Nephron progenitor cell (in vitro differentiated cells): ENCODE measurements around the gene CMYA5.

Experiments used
- DNase-seq: peaks from one replicate; pipeline ENCODE4 v3.0.0; 2021
- H3K27ac Mint-ChIP-seq: 2 replicates; pipeline ENCODE4 v1.8.0; 2021; ENCODE audit warnings: mild to moderate bottlenecking, moderate library complexity, mixed read lengths
- H3K27me3 Mint-ChIP-seq: 2 replicates; pipeline ENCODE4 v1.8.0; 2021; ENCODE audit warnings: mild to moderate bottlenecking, low read depth, mixed read lengths; ENCODE audit not compliant: poor library complexity
- H3K36me3 Mint-ChIP-seq: 2 replicates; pipeline ENCODE4 v1.8.0; 2021; ENCODE audit warnings: low read depth, mixed read lengths
- H3K4me1 Mint-ChIP-seq: 2 replicates; pipeline ENCODE4 v1.8.0; 2021; ENCODE audit warnings: mixed read lengths
- H3K4me3 Mint-ChIP-seq: 2 replicates; pipeline ENCODE4 v1.8.0; 2021; ENCODE audit warnings: mild to moderate bottlenecking, moderate library complexity, mixed read lengths
- H3K9me3 Mint-ChIP-seq: 2 replicates; pipeline ENCODE4 v1.8.0; 2021; ENCODE audit warnings: mild to moderate bottlenecking, moderate library complexity, mixed read lengths
- TF ChIP-seq, protein P1 (sequence below): fragments of 200-600 bp; sonication (generic); IDR thresholded peaks from 2 replicates; pipeline ENCODE4 v1.5.0; 2021; ENCODE audit warnings: antibody characterized with exemption

Gene CMYA5

DNA sequence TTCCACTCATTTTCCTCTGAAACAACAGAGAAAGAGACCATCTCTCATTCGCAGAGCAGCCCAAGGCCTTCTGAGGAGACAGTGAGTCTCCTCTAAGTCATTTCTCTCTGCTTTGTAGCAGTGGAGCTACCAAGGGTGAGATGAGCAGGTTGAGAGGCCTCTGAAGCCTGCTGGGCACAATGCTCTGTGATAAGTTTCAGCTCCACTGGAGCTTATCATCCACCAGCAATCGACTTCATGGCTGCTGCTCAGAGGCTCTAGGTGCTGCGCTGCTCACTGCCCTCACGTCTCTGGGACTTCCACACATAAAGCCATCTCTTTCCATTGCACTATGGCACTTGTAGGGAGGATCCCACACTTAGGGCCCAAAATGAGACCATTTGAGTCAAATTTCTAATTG, 96.3 kb downstream of the CMYA5 start:
- Mint-ChIP-seq H3K27me3 (peaks cover 5% of the 10 kb centered on the region), H3K36me3 (peaks cover 45% of the 10 kb centered on the region), H3K4me3 (peak overlapping the region; percentile 86), H3K27ac (no peak overlapping the region), H3K4me1 (peaks cover 29% of the 10 kb centered on the region), H3K9me3 (peaks cover 36% of the 10 kb centered on the region)
- TF ChIP-seq, protein P1, sequence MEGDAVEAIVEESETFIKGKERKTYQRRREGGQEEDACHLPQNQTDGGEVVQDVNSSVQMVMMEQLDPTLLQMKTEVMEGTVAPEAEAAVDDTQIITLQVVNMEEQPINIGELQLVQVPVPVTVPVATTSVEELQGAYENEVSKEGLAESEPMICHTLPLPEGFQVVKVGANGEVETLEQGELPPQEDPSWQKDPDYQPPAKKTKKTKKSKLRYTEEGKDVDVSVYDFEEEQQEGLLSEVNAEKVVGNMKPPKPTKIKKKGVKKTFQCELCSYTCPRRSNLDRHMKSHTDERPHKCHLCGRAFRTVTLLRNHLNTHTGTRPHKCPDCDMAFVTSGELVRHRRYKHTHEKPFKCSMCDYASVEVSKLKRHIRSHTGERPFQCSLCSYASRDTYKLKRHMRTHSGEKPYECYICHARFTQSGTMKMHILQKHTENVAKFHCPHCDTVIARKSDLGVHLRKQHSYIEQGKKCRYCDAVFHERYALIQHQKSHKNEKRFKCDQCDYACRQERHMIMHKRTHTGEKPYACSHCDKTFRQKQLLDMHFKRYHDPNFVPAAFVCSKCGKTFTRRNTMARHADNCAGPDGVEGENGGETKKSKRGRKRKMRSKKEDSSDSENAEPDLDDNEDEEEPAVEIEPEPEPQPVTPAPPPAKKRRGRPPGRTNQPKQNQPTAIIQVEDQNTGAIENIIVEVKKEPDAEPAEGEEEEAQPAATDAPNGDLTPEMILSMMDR, result no peak
- no peak for DNase-seq

DNA sequence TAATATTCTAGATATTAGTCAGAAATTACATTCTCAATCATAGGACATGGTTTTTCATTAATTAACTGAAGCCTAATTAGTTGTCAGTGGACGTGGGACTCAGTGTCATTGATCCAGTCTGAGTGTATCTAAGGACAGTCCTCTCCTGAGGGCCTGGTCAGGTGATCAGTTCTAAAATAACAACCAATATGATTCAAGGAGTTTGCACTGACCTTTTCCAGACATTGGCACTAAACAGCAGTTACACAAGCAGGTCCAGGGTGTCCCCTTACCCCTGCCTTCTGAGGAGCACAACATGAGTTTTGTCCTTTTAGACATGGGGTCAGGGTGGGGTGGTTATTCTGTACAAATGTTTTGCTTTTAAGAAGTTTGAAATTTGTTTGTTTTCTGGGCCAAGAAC, 97.8 kb downstream of the CMYA5 start:
- TF ChIP-seq, protein P1, result no peak
- H3K27ac Mint-ChIP-seq, result peak overlapping the region; percentile 44
- no peak for DNase-seq

DNA sequence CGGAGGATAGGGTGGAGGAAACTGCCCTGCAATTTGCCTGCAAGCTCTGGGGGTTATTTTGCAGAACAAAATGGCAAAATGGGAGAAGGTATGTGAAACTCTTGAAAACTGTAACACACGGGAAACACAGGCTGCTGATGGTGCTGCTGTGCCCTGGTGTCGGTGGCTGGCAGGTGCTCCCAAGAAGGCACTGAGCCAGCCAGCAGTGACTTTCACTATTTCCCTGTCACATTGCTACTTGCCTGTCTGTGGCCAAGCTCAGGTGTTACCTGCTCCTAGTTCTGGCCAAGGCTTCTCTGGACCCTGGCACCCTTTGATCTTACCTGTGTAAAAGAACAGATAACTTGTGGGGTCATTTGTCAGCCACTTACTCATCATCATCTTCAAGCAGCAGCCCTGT, 102.2 kb downstream of the CMYA5 start:
- H3K9me3 Mint-ChIP-seq, result peaks cover 19% of the 10 kb centered on the region
- no peak overlapping the region for H3K4me3 Mint-ChIP-seq
- H3K27ac Mint-ChIP-seq, result no peak overlapping the region
- TF ChIP-seq, protein P1, result no peak
- no peak for DNase-seq
- peaks cover 6% of the 10 kb centered on the region for H3K27me3 Mint-ChIP-seq
- H3K4me1 Mint-ChIP-seq, result peaks cover 10% of the 10 kb centered on the region
- H3K36me3 Mint-ChIP-seq, result peaks cover 47% of the 10 kb centered on the region

More for the DNA sequence above, 97.8 kb downstream of the CMYA5 start:
- H3K27me3 Mint-ChIP-seq, result peaks cover 6% of the 10 kb centered on the region
- H3K4me1 Mint-ChIP-seq, result peaks cover 29% of the 10 kb centered on the region
- H3K36me3 Mint-ChIP-seq, result peaks cover 47% of the 10 kb centered on the region
- no peak overlapping the region for H3K4me3 Mint-ChIP-seq
- H3K9me3 Mint-ChIP-seq, result peaks cover 36% of the 10 kb centered on the region

DNA sequence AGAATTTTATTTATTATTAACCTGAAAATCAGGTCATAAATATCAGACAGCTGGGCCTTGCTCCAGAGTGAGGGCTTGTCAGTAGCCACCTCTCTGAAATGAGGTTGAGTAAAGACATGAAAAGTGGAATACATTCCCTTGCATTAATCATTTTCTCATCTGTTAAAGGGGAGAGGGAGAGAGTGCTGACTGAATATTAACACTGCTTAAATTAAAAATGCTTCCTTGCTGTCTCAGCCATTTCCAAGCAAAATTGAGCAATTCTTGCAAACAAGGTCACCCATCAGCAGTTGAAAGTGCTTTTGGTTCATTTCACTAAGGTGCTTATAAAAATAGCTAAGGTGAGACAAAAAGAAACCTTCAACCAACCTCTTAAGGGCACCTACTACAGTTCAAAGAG, 102.8 kb downstream of the CMYA5 start:
- no peak overlapping the region for H3K4me3 Mint-ChIP-seq
- peaks cover 6% of the 10 kb centered on the region for H3K27me3 Mint-ChIP-seq
- peaks cover 18% of the 10 kb centered on the region for H3K9me3 Mint-ChIP-seq
- TF ChIP-seq, protein P1, result no peak
- peaks cover 4% of the 10 kb centered on the region for H3K4me1 Mint-ChIP-seq
- no peak overlapping the region for H3K27ac Mint-ChIP-seq
- peaks cover 49% of the 10 kb centered on the region for H3K36me3 Mint-ChIP-seq
- DNase-seq, result no peak

DNA sequence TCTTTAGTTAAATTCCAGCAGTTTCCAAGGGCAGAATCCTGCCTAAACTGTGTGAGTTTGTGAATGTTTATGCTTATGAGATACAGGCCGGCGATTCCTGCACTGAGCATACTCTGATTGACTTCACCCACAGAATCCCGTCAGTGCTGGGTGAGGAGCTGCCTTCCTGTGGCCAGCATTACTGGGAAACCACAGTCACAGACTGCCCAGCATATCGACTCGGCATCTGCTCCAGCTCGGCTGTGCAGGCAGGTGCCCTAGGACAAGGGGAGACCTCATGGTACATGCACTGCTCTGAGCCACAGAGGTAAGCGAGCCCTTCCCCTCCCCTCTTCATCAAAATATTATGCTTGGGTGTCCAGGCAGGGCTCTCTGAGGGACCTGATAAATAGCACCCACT, 103.7 kb downstream of the CMYA5 start:
- Mint-ChIP-seq H3K4me3 (no peak overlapping the region), H3K4me1 (no peaks in the 10 kb centered on the region), H3K27me3 (peaks cover 6% of the 10 kb centered on the region), H3K36me3 (peaks cover 50% of the 10 kb centered on the region), H3K27ac (no peak overlapping the region), H3K9me3 (peaks cover 15% of the 10 kb centered on the region)
- DNase-seq, result no peak
- TF ChIP-seq, protein P1, result no peak

DNA sequence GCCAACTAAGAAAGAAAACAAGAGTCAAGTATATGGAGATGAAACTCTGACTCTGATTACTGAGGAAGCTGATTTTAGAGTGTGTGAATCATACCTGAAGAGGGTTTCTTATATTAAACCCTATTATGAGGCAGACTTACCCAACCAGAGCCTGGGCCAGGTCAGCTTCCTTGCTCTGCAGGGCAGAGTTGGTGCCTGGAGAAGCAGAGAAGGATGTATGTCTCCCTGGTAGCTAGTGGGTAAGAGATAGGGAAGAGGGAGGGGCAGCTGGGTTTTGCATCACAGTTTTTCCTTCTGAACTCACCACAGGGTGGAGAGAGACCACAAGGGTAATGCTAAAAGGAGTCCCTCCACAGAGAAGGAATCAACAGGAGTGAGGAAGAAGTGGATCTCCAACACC, 104.1 kb downstream of the CMYA5 start:
- peaks cover 11% of the 10 kb centered on the region for H3K9me3 Mint-ChIP-seq
- peaks cover 50% of the 10 kb centered on the region for H3K36me3 Mint-ChIP-seq
- no peak overlapping the region for H3K27ac Mint-ChIP-seq
- no peak for DNase-seq
- no peak overlapping the region for H3K4me3 Mint-ChIP-seq
- H3K4me1 Mint-ChIP-seq, result no peaks in the 10 kb centered on the region
- TF ChIP-seq, protein P1, result no peak
- H3K27me3 Mint-ChIP-seq, result peaks cover 6% of the 10 kb centered on the region
